ENCODE data around the gene ANKRD34B.
"Not testable (repeated sequence)": the region's sequence is repeated elsewhere in the genome, so short reads cannot be mapped to it uniquely, and the experiment has no call there.

The ANKRD34B gene

DNA sequence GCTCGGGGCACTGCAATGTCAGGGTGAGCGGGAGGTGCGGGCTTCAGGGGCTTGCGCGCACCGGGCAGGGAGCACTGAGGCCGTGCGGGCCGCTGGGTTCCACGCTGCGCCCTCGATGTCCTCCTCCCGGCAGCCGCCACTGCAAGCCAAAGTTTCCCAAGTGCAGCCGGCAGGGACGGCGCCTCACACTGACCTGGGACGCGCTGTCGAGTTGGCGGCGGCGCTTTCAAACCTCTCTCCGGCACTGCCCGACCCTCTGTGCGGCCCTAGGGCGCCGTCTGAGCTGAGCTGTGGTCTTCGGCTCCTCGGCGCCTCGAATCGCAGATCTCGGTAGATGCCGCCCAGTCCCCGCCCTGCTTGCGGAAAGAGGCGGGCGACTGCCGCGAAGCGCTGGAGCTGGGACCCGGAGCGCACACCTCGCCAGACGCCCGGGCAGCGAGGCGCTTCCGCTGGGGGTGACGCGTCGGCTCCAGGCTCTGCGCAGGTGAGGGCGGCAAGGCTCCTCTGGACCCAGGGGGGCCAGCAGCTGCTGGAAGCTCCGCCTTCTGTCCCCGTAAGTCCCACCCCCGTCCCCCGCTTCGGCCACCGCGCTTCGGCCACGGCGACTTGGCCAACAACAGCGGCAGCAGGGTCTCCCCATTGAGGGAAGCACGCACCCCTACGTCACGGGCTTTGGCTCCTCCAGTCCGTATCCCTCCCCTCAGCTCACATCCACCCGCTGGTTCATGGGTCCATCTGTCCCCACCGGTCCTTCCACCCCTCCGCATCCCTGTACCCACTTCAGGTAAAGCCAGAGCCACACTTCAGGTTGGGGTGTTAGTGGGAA lies at the start of gene ANKRD34B:
ANKRD34B (minus strand) TSS at position 320 of the 826 bp plus-strand sequence. CDS start 10,261 bp downstream, outside the sequence.
- peak; percentile 83 for DNase-seq

GRCh38 chr5:80619086-80619485 lies 49.0 kb upstream of the ANKRD34B start:
- peak; percentile 8 for DNase-seq

GRCh38 chr5:80618438-80618837 lies 48.4 kb upstream of the ANKRD34B start:
- no peak for DNase-seq

GRCh38 chr5:80615266-80615914 lies 45.3 kb upstream of the ANKRD34B start:
- peak; percentile 73 for DNase-seq

- no peak for DNase-seq
Observed at GRCh38 chr5:80609692-80610091, 39.6 kb upstream of the ANKRD34B start.

- DNase-seq: no peak
Observed at GRCh38 chr5:80608731-80609130, 38.7 kb upstream of the ANKRD34B start.

- DNase-seq: no peak
Observed at GRCh38 chr5:80607832-80608231, 37.8 kb upstream of the ANKRD34B start.

GRCh38 chr5:80607343-80607742 lies 37.3 kb upstream of the ANKRD34B start:
- DNase-seq: no peak

- no peak for DNase-seq
Observed at GRCh38 chr5:80600943-80601693, 31.0 kb upstream of the ANKRD34B start.

GRCh38 chr5:80597500-80597899 lies 27.4 kb upstream of the ANKRD34B start:
- DNase-seq: peak; percentile 8

- no peak for DNase-seq
Observed at GRCh38 chr5:80594810-80595209, 24.7 kb upstream of the ANKRD34B start.

- DNase-seq: no peak
Observed at GRCh38 chr5:80592761-80593160, 22.7 kb upstream of the ANKRD34B start.

DNA sequence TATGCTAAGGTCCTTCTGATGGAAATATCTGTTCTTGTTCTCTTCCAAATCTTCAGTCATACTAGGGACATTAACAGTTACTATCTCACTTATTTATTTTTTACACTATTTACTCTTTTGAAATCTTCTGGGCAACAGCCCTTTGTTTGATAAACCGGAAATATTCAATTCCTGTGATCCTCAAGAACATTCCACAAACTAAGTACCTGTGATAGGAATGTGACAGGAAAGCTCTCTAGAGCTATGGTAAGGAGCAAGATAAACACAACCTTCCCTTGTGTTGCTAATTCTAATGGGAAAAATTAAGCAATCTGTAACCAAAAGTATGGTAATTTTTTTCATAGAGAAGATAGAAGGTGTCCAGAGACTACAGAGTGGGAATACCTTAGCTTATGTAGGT lies 22.0 kb upstream of the ANKRD34B start:
- DNase-seq: no peak

DNA sequence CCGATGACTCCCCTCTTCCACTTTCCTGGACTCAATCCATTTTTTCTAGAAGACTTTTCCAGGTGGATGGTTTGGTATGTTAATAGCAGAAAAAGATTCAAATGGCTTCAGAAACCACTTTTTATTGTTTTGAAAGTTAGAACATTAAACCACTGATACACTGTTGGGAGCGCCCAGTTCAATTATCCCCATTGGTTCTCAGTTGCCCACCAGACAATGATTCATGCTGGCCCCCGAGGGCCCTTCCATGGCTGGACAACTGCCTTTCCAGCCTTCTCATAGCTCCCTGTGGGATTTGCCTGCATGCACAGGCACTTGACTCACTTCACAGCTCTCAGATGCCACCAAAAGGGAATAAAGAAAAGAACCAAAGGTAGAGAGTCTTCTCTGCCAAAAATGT lies 21.3 kb upstream of the ANKRD34B start:
- no peak for DNase-seq

DNA sequence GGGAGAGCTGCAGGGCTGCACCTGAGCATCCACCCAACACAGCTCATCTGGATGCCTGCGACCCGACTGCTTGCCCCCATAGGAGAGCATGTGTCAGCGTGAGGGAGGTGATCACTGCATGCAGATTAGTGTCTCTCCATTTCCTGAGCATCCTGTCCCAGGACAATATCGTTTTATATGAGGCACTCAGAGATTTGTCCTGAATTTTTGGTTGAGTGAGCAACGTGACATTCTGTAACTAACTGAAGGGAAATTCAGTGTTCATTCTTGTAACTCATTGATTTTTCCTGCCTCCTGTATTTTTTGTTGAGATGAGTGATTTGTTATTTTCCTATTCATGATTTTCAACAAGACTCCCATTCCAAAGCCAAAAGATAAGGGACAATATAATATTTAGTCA lies 20.7 kb upstream of the ANKRD34B start:
- DNase-seq: no peak

DNA sequence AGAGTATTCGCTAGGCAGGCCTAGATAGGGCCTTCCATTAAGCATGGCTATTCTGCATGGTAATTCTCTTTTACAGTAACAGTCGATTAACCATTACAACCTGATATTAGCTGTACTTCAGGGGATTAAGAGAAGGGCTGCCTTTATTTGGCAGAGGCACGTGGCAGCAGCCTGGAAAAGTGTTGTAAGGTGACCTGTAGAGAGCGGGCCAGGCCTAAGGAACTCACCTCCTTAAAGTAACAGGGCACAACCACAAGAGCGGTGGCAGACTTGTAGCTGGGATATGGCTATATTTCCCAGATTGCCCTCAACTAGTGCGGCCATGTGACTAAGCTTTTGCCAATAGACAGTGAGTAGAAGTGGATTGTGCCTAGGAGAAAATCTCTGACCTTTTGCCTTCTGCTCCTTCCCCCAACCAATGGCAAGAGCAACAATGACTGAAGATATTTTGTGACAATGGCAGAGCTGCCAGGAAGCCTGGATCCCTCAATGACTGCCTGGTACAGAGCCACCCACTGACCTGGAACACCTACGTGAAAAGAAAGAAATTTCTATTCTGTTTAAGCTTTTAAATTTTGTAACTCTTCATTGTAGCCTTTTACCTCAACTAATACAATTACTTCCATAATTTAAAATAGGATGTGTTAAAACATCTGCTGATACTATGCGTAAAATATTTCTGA lies 18.9 kb upstream of the ANKRD34B start:
- no peak for DNase-seq

DNA sequence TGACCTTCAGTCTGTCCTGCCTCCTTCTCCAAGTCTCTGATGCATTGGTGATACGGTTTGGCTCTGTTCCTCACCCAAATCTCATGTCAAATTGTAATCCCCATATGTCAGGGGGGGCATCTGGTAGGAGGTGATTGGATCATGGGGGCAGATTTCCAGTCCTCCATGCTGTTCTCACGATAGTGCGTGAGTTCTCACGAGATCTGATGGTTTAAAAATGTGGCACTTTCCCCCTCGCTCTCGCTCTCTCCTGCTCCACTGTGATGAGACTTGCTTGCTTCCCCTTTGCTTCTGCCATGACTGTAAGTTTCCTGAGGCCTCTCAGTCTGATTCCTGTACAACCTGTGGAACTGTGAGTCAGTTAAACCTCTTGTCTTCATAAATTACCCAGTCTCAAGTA lies 14.7 kb upstream of the ANKRD34B start:
- no peak for DNase-seq

- not testable (repeated sequence) for DNase-seq
Observed at GRCh38 chr5:80580291-80580690, 10.2 kb upstream of the ANKRD34B start.

DNA sequence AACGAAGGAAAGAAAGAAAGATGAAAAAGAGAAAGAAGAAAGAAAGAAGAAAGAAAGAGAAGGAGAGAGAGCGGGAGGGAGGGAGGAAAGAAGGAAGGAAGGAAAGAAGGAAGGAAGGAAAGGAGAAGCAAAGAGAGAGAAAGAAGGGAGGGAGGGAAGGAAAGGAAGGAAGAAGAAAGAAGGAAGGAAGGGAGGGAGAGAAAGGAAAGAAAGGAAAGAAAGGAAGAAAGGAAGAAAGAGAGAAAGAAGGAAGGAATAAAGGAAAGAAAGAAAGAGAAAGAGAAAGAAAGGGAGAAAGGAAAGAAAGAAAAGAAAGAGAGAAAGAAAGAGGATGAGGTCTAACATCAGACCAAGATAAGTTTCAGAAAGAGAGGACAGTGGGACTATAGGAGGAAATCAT lies 9.0 kb upstream of the ANKRD34B start:
- no peak for DNase-seq

GRCh38 chr5:80577707-80578106 lies 7.6 kb upstream of the ANKRD34B start:
- no peak for DNase-seq

DNA sequence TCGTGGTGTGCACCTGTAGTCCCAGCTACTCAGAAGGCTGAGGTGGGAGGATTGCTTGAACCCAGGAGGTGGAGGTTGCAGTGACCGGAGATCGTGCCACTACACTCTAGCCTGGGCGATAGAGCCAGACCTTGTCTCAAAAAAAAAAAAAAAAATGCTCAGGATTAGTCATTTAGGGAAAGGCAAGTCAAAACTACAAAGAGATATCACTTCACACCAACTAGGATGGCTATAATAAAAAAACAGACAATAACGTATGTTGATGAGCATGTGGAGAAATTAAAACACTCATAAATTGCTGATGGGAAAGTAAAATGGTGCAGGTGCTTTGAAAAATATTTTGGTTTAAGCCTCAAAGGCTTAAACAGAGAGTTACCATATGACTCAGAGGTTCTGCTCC lies 6.3 kb upstream of the ANKRD34B start:
- no peak for DNase-seq

DNA sequence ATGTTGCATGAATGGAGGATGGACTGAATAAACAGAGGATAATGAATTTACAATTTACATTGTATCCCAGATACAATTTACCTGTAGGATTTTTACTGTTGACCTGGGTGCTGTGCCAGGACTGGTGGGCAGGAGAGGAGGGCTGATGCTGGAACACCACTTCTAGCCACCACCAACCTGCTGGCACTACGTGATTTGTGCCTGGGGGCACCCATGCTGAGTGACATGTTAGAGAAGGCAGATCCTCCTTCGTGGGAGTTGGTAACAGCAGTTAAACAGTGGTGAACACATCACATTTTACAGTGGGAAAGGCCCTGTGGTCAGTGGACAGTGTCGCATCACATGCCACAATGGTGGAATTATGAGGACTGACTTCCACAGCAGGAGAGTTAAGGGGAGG lies 3.0 kb upstream of the ANKRD34B start:
- DNase-seq: no peak
